Mucosa of descending colon (tissue), 3 donors: ENCODE measurements around the gene FYCO1. TPM values are rescaled to one million over a fixed set of nuclear protein-coding genes. Genes with fewer than 3 reads are reported as not detected.

Source experiments
- ATAC-seq: fragments of 200-7000 bp; cut with Tn5 transposase; one replicate; pipeline ENCODE4 v1.9.1; 2020; ENCODE audit warnings: mild to moderate bottlenecking, moderate library complexity
- DNase-seq, 3 donors: peaks; one replicate each; pipeline ENCODE4 v3.0.0-alpha.2; 2020
- H3K36me3 ChIP-seq: fragments of 200-600 bp; one replicate; pipeline ENCODE4 v1.8.0; 2021; ENCODE audit warnings: low read depth, mild to moderate bottlenecking
- H3K4me1 ChIP-seq: fragments of 200-600 bp; one replicate; pipeline ENCODE4 v1.8.0; 2021; ENCODE audit warnings: low read depth, mild to moderate bottlenecking
- H3K4me3 ChIP-seq: fragments of 200-600 bp; one replicate; pipeline ENCODE4 v1.8.0; 2021; ENCODE audit warnings: mild to moderate bottlenecking
- H3K9me3 ChIP-seq: fragments of 200-600 bp; one replicate; pipeline ENCODE4 v1.8.0; 2021; ENCODE audit warnings: mild to moderate bottlenecking
- CTCF ChIP-seq: fragments of 200-600 bp; IDR thresholded peaks from one replicate; pipeline ENCODE4 v1.8.0; 2022; ENCODE audit warnings: antibody characterized with exemption, mild to moderate bottlenecking
- intact Hi-C, 2 donors: fragments of 100-400 bp; cut with DNase I in 1 of 2; cut with micrococcal nuclease in 1 of 2; formaldehyde crosslinking; loops; one replicate each; pipeline versions ENCODE4 v1.11.0 to v1.11.1; 2022; cut with DNase I, micrococcal nuclease
- total RNA-seq, 3 donors: library from RNA; stranded (reverse); fragmentation: NEBNext Ultra II Directional in 2 of 3; extraction: Animal tissue kit (Norgen Biotek cat#: 25700) in 2 of 3; gene quantifications; one replicate each; pipeline versions ENCODE4 v1.2.1 to v1.2.4, GENCODE V29; 2021 to 2023
- donor health status: DM: no; HTN: no; CAD: no; lungs with moderate emphysema.
- donor health status: DM: no; HTN: no; CAD: no.
- donor health status: DM: no; HTN: yes; CAD: no.

The FYCO1 gene
- total RNA-seq, 3 donors from 2014 or later, result 25.4 to 76.5 (median 27.7) TPM

GRCh38 chr3:46017720-46018119, 22.1 kb upstream of the FYCO1 start:
- peak; percentile 10 for ATAC-seq

GRCh38 chr3:46013316-46014094, 17.9 kb upstream of the FYCO1 start:
- DNase-seq (no peak), ATAC-seq (no peak)
- intact Hi-C loops, result no loop called here

More at GRCh38 chr3:46017720-46018119, 22.1 kb upstream of the FYCO1 start:
- TF ChIP-seq CTCF, result no peak
- Histone ChIP-seq H3K4me1 (no peaks in the 10 kb centered on the region), H3K4me3 (no peak overlapping the region), H3K9me3 (no peaks in the 10 kb centered on the region), H3K36me3 (no peaks in the 10 kb centered on the region)
- no peak for DNase-seq
- intact Hi-C loops, result no loop called here

GRCh38 chr3:46012246-46012645, 16.6 kb upstream of the FYCO1 start:
- no peak for DNase-seq
- ATAC-seq, result no peak
- Histone ChIP-seq H3K4me1 (no peaks in the 10 kb centered on the region), H3K36me3 (no peaks in the 10 kb centered on the region), H3K9me3 (no peaks in the 10 kb centered on the region), H3K4me3 (no peak overlapping the region)
- intact Hi-C loops, result no loop called here
- TF ChIP-seq CTCF, result no peak

More at GRCh38 chr3:46013316-46014094, 17.9 kb upstream of the FYCO1 start:
- no peaks in the 10 kb centered on the region for H3K36me3 ChIP-seq
- no peak for TF ChIP-seq CTCF
- no peak overlapping the region for H3K4me3 ChIP-seq
- H3K4me1 ChIP-seq, result no peaks in the 10 kb centered on the region
- no peaks in the 10 kb centered on the region for H3K9me3 ChIP-seq

GRCh38 chr3:46010519-46011113, 15.0 kb upstream of the FYCO1 start:
- DNase-seq (no peak), ATAC-seq (no peak)
- no peaks in the 10 kb centered on the region for H3K4me1 ChIP-seq
- intact Hi-C loops, result no loop called here
- no peak for TF ChIP-seq CTCF
- no peaks in the 10 kb centered on the region for H3K9me3 ChIP-seq
- H3K36me3 ChIP-seq, result no peaks in the 10 kb centered on the region
- no peak overlapping the region for H3K4me3 ChIP-seq

- Histone ChIP-seq H3K4me1 (no peaks in the 10 kb centered on the region), H3K4me3 (no peak overlapping the region), H3K9me3 (no peaks in the 10 kb centered on the region), H3K36me3 (no peaks in the 10 kb centered on the region)
- ATAC-seq (no peak), DNase-seq (no peak)
- intact Hi-C loops, result no loop called here
- TF ChIP-seq CTCF, result no peak
Observed at GRCh38 chr3:46008058-46008457, 12.4 kb upstream of the FYCO1 start.
